Loucy (cell line): ENCODE data around the gene FXYD3.

Experiments
- CTCF ChIP-seq: fragments of 200-600 bp; sonication (generic); conservative IDR thresholded peaks from 2 replicates; pipeline ENCODE4 v1.5.1; 2014; ENCODE audit warnings: mild to moderate bottlenecking, antibody characterized with exemption, low read length
- EZH2phosphoT487 ChIP-seq: fragments of 200-600 bp; IDR thresholded peaks from 2 replicates; pipeline ENCODE4 v1.6.1; 2018; ENCODE audit warnings: antibody characterized with exemption, mild to moderate bottlenecking, moderate library complexity, borderline replicate concordance

GRCh38 chr19:35118268-35119020, 2.8 kb downstream of the FXYD3 start:
- TF ChIP-seq CTCF = no peak
- TF ChIP-seq EZH2phosphoT487 = no peak
